K562 (cell line): Measurements from ENCODE around the gene ICAM1. TPM values are rescaled to one million over a fixed set of nuclear protein-coding genes. Genes with fewer than 3 reads are reported as not detected.

ENCODE experiments used
- C11orf30 ChIP-seq: fragments of 450-650 bp; IDR thresholded peaks from 2 replicates; pipeline ENCODE4 v1.6.1; 2016; ENCODE audit warnings: low read depth, mild to moderate bottlenecking
- GABPB2 ChIP-seq: fragments of 250-450 bp; sonication (Bioruptor Pico); conservative IDR thresholded peaks from 2 replicates; pipeline ENCODE4 v1.5.1; 2021; ENCODE audit warnings: mild to moderate bottlenecking
- HDAC3 ChIP-seq: fragments of 450-650 bp; IDR thresholded peaks from 2 replicates; pipeline ENCODE4 v1.6.1; 2018; ENCODE audit warnings: borderline replicate concordance, mild to moderate bottlenecking, moderate library complexity; ENCODE audit not compliant: partially characterized antibody
- HMG20A ChIP-seq: fragments of 450-650 bp; formaldehyde crosslinking; conservative IDR thresholded peaks from 2 replicates; pipeline ENCODE4 v1.4.0; 2020; ENCODE audit warnings: mild to moderate bottlenecking, mixed read lengths
- KAT7 ChIP-seq: sonication (generic); formaldehyde crosslinking; IDR thresholded peaks from 2 replicates; pipeline ENCODE4 v1.8.0; 2022; ENCODE audit warnings: missing genetic modification reagents, mild to moderate bottlenecking, borderline replicate concordance
- MGA ChIP-seq: fragments of 450-650 bp; IDR thresholded peaks from 2 replicates; pipeline ENCODE4 v1.6.1; 2016; ENCODE audit warnings: mild to moderate bottlenecking, moderate library complexity
- OTX1 ChIP-seq: fragments of 450-650 bp; formaldehyde crosslinking; IDR thresholded peaks from 2 replicates; pipeline ENCODE4 v1.4.0; 2022; ENCODE audit warnings: mild to moderate bottlenecking
- PCBP2 ChIP-seq: fragments of 200-400 bp; formaldehyde crosslinking; IDR thresholded peaks from 2 replicates; pipeline ENCODE4 v1.6.1; 2018; ENCODE audit warnings: low read length, low read depth, mild to moderate bottlenecking, moderate library complexity; ENCODE audit not compliant: poor library complexity, severe bottlenecking
- RBM25 ChIP-seq: fragments of 200-400 bp; formaldehyde crosslinking; IDR thresholded peaks from 2 replicates; pipeline ENCODE4 v1.6.1; 2018; ENCODE audit warnings: low read length, low read depth, moderate library complexity; ENCODE audit not compliant: severe bottlenecking
- SPI1 ChIP-seq: IDR thresholded peaks from 2 replicates; pipeline ENCODE4 v1.6.1; 2011; ENCODE audit warnings: low read depth, low read length, control low read depth, borderline replicate concordance
- TEAD1 ChIP-seq, 2 experiments: fragments of 450-650 bp in 1 of 2; sonication (generic) in 1 of 2; formaldehyde crosslinking; IDR thresholded peaks; 2 replicates each; pipeline versions ENCODE4 v1.4.0 to v1.8.0; 2020 to 2022; ENCODE audit warnings: mild to moderate bottlenecking in 2 of 2, missing genetic modification reagents in 1 of 2
- ZC3H4 ChIP-seq: sonication (generic); formaldehyde crosslinking; IDR thresholded peaks from 2 replicates; pipeline ENCODE4 v1.9.0; 2021; ENCODE audit warnings: missing genetic modification reagents, borderline replicate concordance
- ZNF140 ChIP-seq: fragments of 250-450 bp; sonication (Bioruptor Pico); IDR thresholded peaks from 2 replicates; pipeline ENCODE4 v1.8.0; 2021; ENCODE audit warnings: moderate library complexity, mild to moderate bottlenecking, inconsistent platforms
- ZNF445 ChIP-seq: fragments of 250-450 bp; sonication (Bioruptor Pico); IDR thresholded peaks from 2 replicates; pipeline ENCODE4 v1.4.0; 2020; ENCODE audit warnings: low read depth, mild to moderate bottlenecking, moderate library complexity
- polyA plus RNA-seq, 8 experiments: library from polyadenylated mRNA; depleted of rRNA in 4 of 8; stranded (reverse) in 5 of 8; unstranded in 3 of 8; fragments of >200 nt; fragmentation: Nextera tagmentation in 2 of 8; fragmentation: Illumina TruSeq in 1 of 8; extraction: Ambion mirVana in 2 of 8; extraction: Trizol in 1 of 8; gene quantifications; 2 replicates each; pipeline versions ENCODE4 v1.2.1 to v1.2.3, GENCODE V29; 2011 to 2014; ENCODE audit warnings: inconsistent platforms in 1 of 8, missing spikeins in 1 of 8
- total RNA-seq, 7 experiments: library from RNA; depleted of rRNA in 6 of 7; stranded (reverse); fragments of >200 nt in 6 of 7; fragmentation: Illumina TruSeq in 2 of 7; extraction: Trizol in 2 of 7; gene quantifications; 2 replicates each; pipeline versions ENCODE4 v1.2.1 to v1.2.3, GENCODE V29; 2011 to 2021; ENCODE audit warnings: low replicate concordance in 1 of 7
- TF ChIP-seq, protein P1 (sequence below): fragments of 450-650 bp; IDR thresholded peaks from 2 replicates; pipeline ENCODE4 v1.6.1; 2016

ICAM1 gene
- total and polyA plus RNA-seq, 9 of the 15 experiments (the other 6 are each of a cell fraction or from before 2014, with no cell fraction given), result 2.3 to 24.4 (median 13.4) TPM

- TF ChIP-seq, protein P1, sequence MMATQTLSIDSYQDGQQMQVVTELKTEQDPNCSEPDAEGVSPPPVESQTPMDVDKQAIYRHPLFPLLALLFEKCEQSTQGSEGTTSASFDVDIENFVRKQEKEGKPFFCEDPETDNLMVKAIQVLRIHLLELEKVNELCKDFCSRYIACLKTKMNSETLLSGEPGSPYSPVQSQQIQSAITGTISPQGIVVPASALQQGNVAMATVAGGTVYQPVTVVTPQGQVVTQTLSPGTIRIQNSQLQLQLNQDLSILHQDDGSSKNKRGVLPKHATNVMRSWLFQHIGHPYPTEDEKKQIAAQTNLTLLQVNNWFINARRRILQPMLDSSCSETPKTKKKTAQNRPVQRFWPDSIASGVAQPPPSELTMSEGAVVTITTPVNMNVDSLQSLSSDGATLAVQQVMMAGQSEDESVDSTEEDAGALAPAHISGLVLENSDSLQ, result no peak
- TF ChIP-seq OTX1 (CRISPR knock-in tag) (no peak), KAT7 (0 out of 2 replicates have a peak, but pooled peaks have one; percentile 49), C11orf30 (no peak), SPI1 (no peak), RBM25 (no peak), PCBP2 (no peak), ZC3H4 (CRISPR knock-in tag) (no peak), GABPB2 (CRISPR knock-in tag) (no peak), ZNF140 (CRISPR knock-in tag) (no peak), MGA (peak; percentile 66; the same call in 1 of the 2 replicates), HMG20A (CRISPR knock-in tag) (no peak), HDAC3 (no peak), TEAD1 (CRISPR knock-in tag; IDR thresholded peaks at IDR 0.05) (no peak), ZNF445 (CRISPR knock-in tag) (no peak)
Measured at GRCh38 chr19:10292789-10293636, 22.1 kb downstream of the ICAM1 start (continued).
